Mesenchymal stem cell (in vitro differentiated cells and primary cell): Measurements from ENCODE around the gene EP400.

Experiments
- DNase-seq: peaks from one replicate; pipeline ENCODE4 v3.0.0-alpha.2; 2013
- H2AFZ ChIP-seq: one replicate; pipeline ENCODE4 v1.6.1; 2013; ENCODE audit warnings: low read depth, mild to moderate bottlenecking, control low read depth, inconsistent platforms, low read length, moderate library complexity
- H2AK5ac ChIP-seq: 2 replicates; pipeline ENCODE4 v1.6.1; 2013; ENCODE audit warnings: low read length, moderate library complexity, mild to moderate bottlenecking, inconsistent platforms; ENCODE audit not compliant: severe bottlenecking
- H2BK120ac ChIP-seq: one replicate; pipeline ENCODE4 v1.6.1; 2013; ENCODE audit warnings: low read depth, mild to moderate bottlenecking, inconsistent platforms, low read length, moderate library complexity
- H2BK12ac ChIP-seq, 2 experiments: one replicate each; pipeline ENCODE4 v1.6.1; 2013; ENCODE audit warnings: inconsistent platforms in 2 of 2, low read length in 2 of 2, mild to moderate bottlenecking in 2 of 2, moderate library complexity in 2 of 2, control low read depth in 1 of 2
- H2BK15ac ChIP-seq: one replicate; pipeline ENCODE4 v1.6.1; 2013; ENCODE audit warnings: mild to moderate bottlenecking, low read depth, inconsistent platforms; ENCODE audit not compliant: poor library complexity, severe bottlenecking
- H2BK5ac ChIP-seq: 2 replicates; pipeline ENCODE4 v1.6.1; 2013; ENCODE audit warnings: low read depth, mild to moderate bottlenecking, low read length, control low read depth, inconsistent platforms; ENCODE audit not compliant: poor library complexity, severe bottlenecking
- H3K14ac ChIP-seq, 2 experiments: one replicate each; pipeline ENCODE4 v1.6.1; 2013; ENCODE audit warnings: inconsistent platforms in 2 of 2, low read length in 2 of 2, control low read depth in 1 of 2, mild to moderate bottlenecking in 1 of 2, moderate library complexity in 1 of 2
- H3K18ac ChIP-seq, 2 experiments: one replicate each; pipeline ENCODE4 v1.6.1; 2013; ENCODE audit warnings: inconsistent platforms in 2 of 2, low read length in 2 of 2, control low read depth in 1 of 2, low read depth in 1 of 2, mild to moderate bottlenecking in 1 of 2
- H3K23ac ChIP-seq, 2 experiments: one replicate each; pipeline ENCODE4 v1.6.1; 2013; ENCODE audit warnings: inconsistent platforms in 2 of 2, low read length in 2 of 2, mild to moderate bottlenecking in 2 of 2, moderate library complexity in 2 of 2, control low read depth in 1 of 2
- H3K27ac ChIP-seq: 2 replicates; pipeline ENCODE4 v1.5.1; 2013; ENCODE audit warnings: mild to moderate bottlenecking, moderate library complexity, low read length, control low read depth, inconsistent platforms; ENCODE audit not compliant: poor library complexity, severe bottlenecking
- H3K27me3 ChIP-seq, 2 experiments: 2 replicates each; pipeline versions ENCODE4 v1.6.1 to v1.7.0; 2013; ENCODE audit warnings: low read length in 2 of 2, mild to moderate bottlenecking in 2 of 2, moderate library complexity in 2 of 2, control low read depth in 1 of 2, inconsistent platforms in 1 of 2; ENCODE audit not compliant: control insufficient read depth in 1 of 2, insufficient read depth in 1 of 2
- H3K36me3 ChIP-seq, 2 experiments: 2 replicates each; pipeline versions ENCODE4 v1.6.1 to v1.7.0; 2013; ENCODE audit warnings: low read length in 2 of 2, control low read depth in 1 of 2, inconsistent platforms in 1 of 2, low read depth in 1 of 2, mild to moderate bottlenecking in 1 of 2; ENCODE audit not compliant: insufficient read depth in 2 of 2, control insufficient read depth in 1 of 2
- H3K4ac ChIP-seq, 2 experiments: one replicate each; pipeline ENCODE4 v1.6.1; 2013; ENCODE audit warnings: inconsistent platforms in 2 of 2, low read length in 2 of 2, mild to moderate bottlenecking in 2 of 2, moderate library complexity in 2 of 2, control low read depth in 1 of 2, low read depth in 1 of 2
- H3K4me1 ChIP-seq: 2 replicates; pipeline ENCODE4 v1.6.1; 2013; ENCODE audit warnings: low read depth, low read length, control low read depth; ENCODE audit not compliant: control insufficient read depth, insufficient read depth
- H3K4me2 ChIP-seq: 2 replicates; pipeline ENCODE4 v1.6.1; 2013; ENCODE audit warnings: low read length, mild to moderate bottlenecking, inconsistent platforms; ENCODE audit not compliant: poor library complexity, severe bottlenecking
- H3K4me3 ChIP-seq, 2 experiments: 2 replicates each; pipeline versions ENCODE4 v1.5.1 to v1.7.0; 2013; ENCODE audit warnings: low read length in 2 of 2, mild to moderate bottlenecking in 2 of 2, control low read depth in 1 of 2, low read depth in 1 of 2; ENCODE audit not compliant: insufficient read depth in 1 of 2
- H3K79me1 ChIP-seq: replicated peaks from 2 replicates; pipeline ENCODE4 v1.6.1; 2013; ENCODE audit warnings: mild to moderate bottlenecking, control low read depth, low read length, inconsistent platforms; ENCODE audit not compliant: poor library complexity, severe bottlenecking
- H3K9ac ChIP-seq: 2 replicates; pipeline ENCODE4 v1.7.0; 2013; ENCODE audit warnings: mild to moderate bottlenecking, low read length, moderate library complexity
- H3K9me3 ChIP-seq: 2 replicates; pipeline ENCODE4 v1.7.0; 2013; ENCODE audit warnings: mild to moderate bottlenecking, low read length; ENCODE audit not compliant: control insufficient read depth
- H4K8ac ChIP-seq: one replicate; pipeline ENCODE4 v1.6.1; 2013; ENCODE audit warnings: inconsistent platforms, mild to moderate bottlenecking, low read length, moderate library complexity
- H4K91ac ChIP-seq: one replicate; pipeline ENCODE4 v1.6.1; 2013; ENCODE audit warnings: mild to moderate bottlenecking, low read length, inconsistent platforms
- WGBS: methylation state at CpG from one replicate; pipeline ENCODE4 v1.1.7; 2013; ENCODE audit warnings: mixed read lengths; 5-methylcytosine and 5-hydroxymethylcytosine counted together

EP400 gene

DNA sequence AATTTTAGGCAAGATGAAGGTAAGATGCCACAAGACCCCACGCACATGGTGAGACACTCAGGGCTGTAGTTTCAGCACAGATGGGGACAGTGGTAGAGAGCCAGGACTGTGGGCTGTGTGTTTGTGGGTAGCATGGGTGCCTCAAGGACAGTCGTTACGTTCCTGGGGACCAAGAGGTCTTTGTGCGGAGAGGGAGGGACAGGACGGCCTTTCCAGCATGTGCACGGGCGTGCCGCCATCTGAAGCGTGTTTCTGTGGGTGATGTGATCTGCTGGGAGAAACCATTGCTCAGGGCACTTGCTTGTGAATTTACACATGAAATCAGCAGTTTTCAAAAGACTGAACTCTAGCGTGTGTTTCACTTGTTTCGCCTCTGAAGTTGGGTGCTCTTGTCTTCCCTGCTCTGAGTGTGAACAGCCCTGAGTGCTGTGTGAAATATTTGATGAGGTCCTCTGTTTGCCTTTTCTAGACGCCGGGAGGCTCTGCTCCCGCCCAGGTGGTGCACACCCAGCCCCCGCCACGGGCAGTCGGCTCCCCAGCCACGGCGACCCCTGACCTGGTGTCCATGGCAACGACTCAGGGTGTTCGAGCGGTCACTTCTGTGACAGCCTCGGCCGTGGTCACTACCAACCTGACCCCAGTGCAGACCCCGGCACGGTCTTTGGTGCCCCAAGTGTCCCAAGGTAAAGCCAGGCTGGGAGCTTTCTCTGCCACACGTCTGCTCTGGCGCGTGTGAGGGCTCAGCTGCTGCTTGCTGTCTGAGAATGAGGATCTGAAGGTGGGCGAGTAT is 112.1 kb downstream of the EP400 start:
- Histone ChIP-seq H3K27ac (no peak overlapping the region), H3K4ac (no peak overlapping the region), H3K4me2 (no peak overlapping the region), H4K8ac (no peak overlapping the region), H2BK120ac (no peak overlapping the region), H3K4me1 (peaks cover 2% of the 10 kb centered on the region), H3K18ac (no peak overlapping the region), H2AK5ac (no peak overlapping the region), H3K23ac (no peak overlapping the region), H3K79me1 (peaks cover 39% of the 10 kb centered on the region), H3K4me3 (no peak overlapping the region), H4K91ac (no peak overlapping the region), H3K14ac (no peak overlapping the region), H3K9me3 (no peaks in the 10 kb centered on the region), H3K9ac (no peak overlapping the region), H2BK15ac (no peak overlapping the region), H2BK5ac (no peak overlapping the region), H2BK12ac (no peak overlapping the region), H3K36me3 (peaks cover 72 to 90% of the 10 kb centered on the region in 2 experiments), H2AFZ (no peak overlapping the region), H3K27me3 (no peaks in the 10 kb centered on the region)
- DNase-seq = no peak
- 92% methylated on average over 30 of the region's 30 CpGs for WGBS

DNA sequence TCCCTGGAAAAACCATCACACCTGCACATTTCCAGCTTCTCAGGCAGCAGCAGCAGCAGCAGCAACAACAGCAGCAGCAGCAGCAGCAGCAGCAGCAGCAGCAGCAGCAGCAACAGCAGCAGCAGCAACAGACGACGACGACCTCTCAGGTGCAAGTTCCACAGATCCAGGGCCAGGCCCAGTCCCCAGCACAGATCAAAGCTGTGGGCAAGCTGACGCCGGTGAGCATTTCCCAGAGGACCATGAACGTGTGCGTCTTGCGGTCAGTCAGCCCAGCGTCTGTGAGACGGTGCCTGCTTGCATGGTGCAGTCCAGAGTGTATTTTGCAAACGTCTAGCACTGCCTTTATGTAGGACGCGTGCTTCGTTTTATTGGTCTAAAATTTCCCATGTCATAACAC is 112.7 kb downstream of the EP400 start:
- no peak overlapping the region for H2AK5ac ChIP-seq
- no peaks in the 10 kb centered on the region for H3K27me3 ChIP-seq
- no peak overlapping the region for H2BK120ac ChIP-seq
- no peak overlapping the region for H2BK5ac ChIP-seq
- peaks cover 6% of the 10 kb centered on the region for H3K4me1 ChIP-seq
- 95% methylated on average over 14 of the region's 14 CpGs for WGBS
- no peak overlapping the region for H3K4ac ChIP-seq
- H3K18ac ChIP-seq = no peak overlapping the region
- no peak overlapping the region for H4K8ac ChIP-seq
- H3K36me3 ChIP-seq = peaks cover 77 to 90% of the 10 kb centered on the region in 2 experiments
- H3K4me3 ChIP-seq = no peak overlapping the region
- no peak overlapping the region for H3K27ac ChIP-seq
- H2BK15ac ChIP-seq = no peak overlapping the region
- no peak overlapping the region for H2AFZ ChIP-seq
- H3K79me1 ChIP-seq = peaks cover 42% of the 10 kb centered on the region
- H3K23ac ChIP-seq = no peak overlapping the region
- no peak overlapping the region for H4K91ac ChIP-seq
- H3K4me2 ChIP-seq = no peak overlapping the region
- DNase-seq = no peak
- H3K9ac ChIP-seq = no peak overlapping the region
- H2BK12ac ChIP-seq = no peak overlapping the region
- no peaks in the 10 kb centered on the region for H3K9me3 ChIP-seq
- H3K14ac ChIP-seq = no peak overlapping the region

DNA sequence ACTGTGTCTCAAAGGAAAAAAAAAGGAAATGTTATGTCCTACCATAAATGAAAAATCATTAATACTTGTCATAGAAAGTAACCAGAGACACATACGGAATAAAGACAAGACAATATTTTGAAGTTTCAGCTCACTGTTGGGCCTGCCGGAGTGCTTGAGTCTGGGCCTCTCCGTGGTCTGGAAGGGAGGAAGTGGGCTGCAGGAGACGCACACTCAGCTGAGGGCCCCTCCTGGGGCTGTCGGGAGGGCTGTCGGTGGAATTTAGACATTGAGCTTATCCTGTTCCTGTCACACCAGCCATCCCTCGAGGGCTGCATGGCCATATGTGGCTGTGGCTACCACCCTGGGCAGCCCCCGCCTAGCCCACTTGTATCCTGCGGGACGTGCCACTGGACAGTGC is 113.7 kb downstream of the EP400 start:
- H3K36me3 ChIP-seq = peaks cover 83 to 90% of the 10 kb centered on the region in 2 experiments
- no peaks in the 10 kb centered on the region for H3K9me3 ChIP-seq
- H2BK5ac ChIP-seq = no peak overlapping the region
- no peaks in the 10 kb centered on the region for H3K27me3 ChIP-seq
- peaks cover 46% of the 10 kb centered on the region for H3K79me1 ChIP-seq
- H2AFZ ChIP-seq = no peak overlapping the region
- H3K4me3 ChIP-seq = no peak overlapping the region
- H3K14ac ChIP-seq = no peak overlapping the region
- H4K8ac ChIP-seq = no peak overlapping the region
- no peak overlapping the region for H3K4me2 ChIP-seq
- H4K91ac ChIP-seq = no peak overlapping the region
- no peak overlapping the region for H2BK120ac ChIP-seq
- H3K23ac ChIP-seq = no peak overlapping the region
- H3K27ac ChIP-seq = no peak overlapping the region
- H3K4me1 ChIP-seq = peaks cover 6% of the 10 kb centered on the region
- DNase-seq = no peak
- no peak overlapping the region for H3K9ac ChIP-seq
- WGBS = 75% methylated on average over 10 of the region's 10 CpGs
- H2BK15ac ChIP-seq = no peak overlapping the region
- no peak overlapping the region for H3K18ac ChIP-seq
- no peak overlapping the region for H2BK12ac ChIP-seq
- H2AK5ac ChIP-seq = no peak overlapping the region
- H3K4ac ChIP-seq = no peak overlapping the region

DNA sequence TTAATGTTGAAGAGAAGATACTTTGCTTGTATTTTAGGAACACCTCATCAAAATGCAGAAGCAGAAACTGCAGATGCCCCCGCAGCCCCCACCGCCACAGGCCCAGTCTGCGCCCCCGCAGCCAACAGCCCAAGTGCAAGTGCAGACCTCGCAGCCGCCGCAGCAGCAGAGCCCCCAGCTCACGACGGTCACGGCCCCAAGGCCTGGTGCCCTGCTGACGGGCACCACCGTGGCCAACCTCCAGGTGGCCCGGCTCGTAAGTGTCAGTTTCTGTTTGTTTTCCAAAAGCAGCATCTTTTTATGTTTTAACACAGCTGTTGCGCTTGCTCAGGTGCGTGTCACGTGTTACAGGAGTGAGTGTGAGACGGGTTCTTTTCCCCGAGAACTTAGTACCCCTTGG is 114.9 kb downstream of the EP400 start:
- Histone ChIP-seq H2AFZ (no peak overlapping the region), H3K36me3 (peaks cover 88 to 92% of the 10 kb centered on the region in 2 experiments)
- DNase-seq = no peak

More for the DNA sequence above, 114.9 kb downstream of the EP400 start:
- Histone ChIP-seq H2BK120ac (no peak overlapping the region), H2BK5ac (no peak overlapping the region), H3K4ac (no peak overlapping the region), H3K27me3 (no peaks in the 10 kb centered on the region), H2BK15ac (no peak overlapping the region), H3K9ac (no peak overlapping the region), H3K14ac (no peak overlapping the region), H4K8ac (no peak overlapping the region), H3K4me2 (no peak overlapping the region), H3K27ac (no peak overlapping the region), H3K23ac (no peak overlapping the region), H3K4me1 (peaks cover 6% of the 10 kb centered on the region), H4K91ac (no peak overlapping the region), H3K18ac (no peak overlapping the region), H2BK12ac (no peak overlapping the region), H2AK5ac (no peak overlapping the region), H3K79me1 (peaks cover 53% of the 10 kb centered on the region), H3K4me3 (no peak overlapping the region), H3K9me3 (no peaks in the 10 kb centered on the region)
- WGBS = 96% methylated on average over 19 of the region's 19 CpGs
